ENCODE results near the gene CAVIN2.

- TF ChIP-seq, protein P1, sequence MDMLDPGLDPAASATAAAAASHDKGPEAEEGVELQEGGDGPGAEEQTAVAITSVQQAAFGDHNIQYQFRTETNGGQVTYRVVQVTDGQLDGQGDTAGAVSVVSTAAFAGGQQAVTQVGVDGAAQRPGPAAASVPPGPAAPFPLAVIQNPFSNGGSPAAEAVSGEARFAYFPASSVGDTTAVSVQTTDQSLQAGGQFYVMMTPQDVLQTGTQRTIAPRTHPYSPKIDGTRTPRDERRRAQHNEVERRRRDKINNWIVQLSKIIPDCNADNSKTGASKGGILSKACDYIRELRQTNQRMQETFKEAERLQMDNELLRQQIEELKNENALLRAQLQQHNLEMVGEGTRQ (IDR thresholded peaks at IDR 0.05), result no peak
- TF ChIP-seq FOXS1 (CRISPR knock-in tag; IDR thresholded peaks at IDR 0.05), result no peak
- TF ChIP-seq, protein P2, sequence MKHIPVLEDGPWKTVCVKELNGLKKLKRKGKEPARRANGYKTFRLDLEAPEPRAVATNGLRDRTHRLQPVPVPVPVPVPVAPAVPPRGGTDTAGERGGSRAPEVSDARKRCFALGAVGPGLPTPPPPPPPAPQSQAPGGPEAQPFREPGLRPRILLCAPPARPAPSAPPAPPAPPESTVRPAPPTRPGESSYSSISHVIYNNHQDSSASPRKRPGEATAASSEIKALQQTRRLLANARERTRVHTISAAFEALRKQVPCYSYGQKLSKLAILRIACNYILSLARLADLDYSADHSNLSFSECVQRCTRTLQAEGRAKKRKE (CRISPR knock-in tag; IDR thresholded peaks at IDR 0.05; ENCODE audit: low read depth), result no peak
- TF ChIP-seq ZFP36 (IDR thresholded peaks at IDR 0.05; ENCODE audit: borderline replicate concordance, partially characterized antibody), result no peak
- TF ChIP-seq, protein P3, sequence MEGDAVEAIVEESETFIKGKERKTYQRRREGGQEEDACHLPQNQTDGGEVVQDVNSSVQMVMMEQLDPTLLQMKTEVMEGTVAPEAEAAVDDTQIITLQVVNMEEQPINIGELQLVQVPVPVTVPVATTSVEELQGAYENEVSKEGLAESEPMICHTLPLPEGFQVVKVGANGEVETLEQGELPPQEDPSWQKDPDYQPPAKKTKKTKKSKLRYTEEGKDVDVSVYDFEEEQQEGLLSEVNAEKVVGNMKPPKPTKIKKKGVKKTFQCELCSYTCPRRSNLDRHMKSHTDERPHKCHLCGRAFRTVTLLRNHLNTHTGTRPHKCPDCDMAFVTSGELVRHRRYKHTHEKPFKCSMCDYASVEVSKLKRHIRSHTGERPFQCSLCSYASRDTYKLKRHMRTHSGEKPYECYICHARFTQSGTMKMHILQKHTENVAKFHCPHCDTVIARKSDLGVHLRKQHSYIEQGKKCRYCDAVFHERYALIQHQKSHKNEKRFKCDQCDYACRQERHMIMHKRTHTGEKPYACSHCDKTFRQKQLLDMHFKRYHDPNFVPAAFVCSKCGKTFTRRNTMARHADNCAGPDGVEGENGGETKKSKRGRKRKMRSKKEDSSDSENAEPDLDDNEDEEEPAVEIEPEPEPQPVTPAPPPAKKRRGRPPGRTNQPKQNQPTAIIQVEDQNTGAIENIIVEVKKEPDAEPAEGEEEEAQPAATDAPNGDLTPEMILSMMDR (IDR thresholded peaks at IDR 0.05), result no peak
Observed at GRCh38 chr2:191877875-191878274, 31.0 kb upstream of the CAVIN2 start.
